HG03025 (cell line): Measurements from ENCODE around the gene SEMA5A.

ENCODE experiments used
- ATAC-seq: cut with Tn5 transposase; IDR thresholded peaks from one replicate; pipeline ENCODE4 v1.9.1; 2021; ENCODE audit warnings: mild to moderate bottlenecking, moderate library complexity; ENCODE audit not compliant: unreplicated experiment, low FRiP score

The SEMA5A gene, protein sequence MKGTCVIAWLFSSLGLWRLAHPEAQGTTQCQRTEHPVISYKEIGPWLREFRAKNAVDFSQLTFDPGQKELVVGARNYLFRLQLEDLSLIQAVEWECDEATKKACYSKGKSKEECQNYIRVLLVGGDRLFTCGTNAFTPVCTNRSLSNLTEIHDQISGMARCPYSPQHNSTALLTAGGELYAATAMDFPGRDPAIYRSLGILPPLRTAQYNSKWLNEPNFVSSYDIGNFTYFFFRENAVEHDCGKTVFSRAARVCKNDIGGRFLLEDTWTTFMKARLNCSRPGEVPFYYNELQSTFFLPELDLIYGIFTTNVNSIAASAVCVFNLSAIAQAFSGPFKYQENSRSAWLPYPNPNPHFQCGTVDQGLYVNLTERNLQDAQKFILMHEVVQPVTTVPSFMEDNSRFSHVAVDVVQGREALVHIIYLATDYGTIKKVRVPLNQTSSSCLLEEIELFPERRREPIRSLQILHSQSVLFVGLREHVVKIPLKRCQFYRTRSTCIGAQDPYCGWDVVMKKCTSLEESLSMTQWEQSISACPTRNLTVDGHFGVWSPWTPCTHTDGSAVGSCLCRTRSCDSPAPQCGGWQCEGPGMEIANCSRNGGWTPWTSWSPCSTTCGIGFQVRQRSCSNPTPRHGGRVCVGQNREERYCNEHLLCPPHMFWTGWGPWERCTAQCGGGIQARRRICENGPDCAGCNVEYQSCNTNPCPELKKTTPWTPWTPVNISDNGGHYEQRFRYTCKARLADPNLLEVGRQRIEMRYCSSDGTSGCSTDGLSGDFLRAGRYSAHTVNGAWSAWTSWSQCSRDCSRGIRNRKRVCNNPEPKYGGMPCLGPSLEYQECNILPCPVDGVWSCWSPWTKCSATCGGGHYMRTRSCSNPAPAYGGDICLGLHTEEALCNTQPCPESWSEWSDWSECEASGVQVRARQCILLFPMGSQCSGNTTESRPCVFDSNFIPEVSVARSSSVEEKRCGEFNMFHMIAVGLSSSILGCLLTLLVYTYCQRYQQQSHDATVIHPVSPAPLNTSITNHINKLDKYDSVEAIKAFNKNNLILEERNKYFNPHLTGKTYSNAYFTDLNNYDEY

DNA sequence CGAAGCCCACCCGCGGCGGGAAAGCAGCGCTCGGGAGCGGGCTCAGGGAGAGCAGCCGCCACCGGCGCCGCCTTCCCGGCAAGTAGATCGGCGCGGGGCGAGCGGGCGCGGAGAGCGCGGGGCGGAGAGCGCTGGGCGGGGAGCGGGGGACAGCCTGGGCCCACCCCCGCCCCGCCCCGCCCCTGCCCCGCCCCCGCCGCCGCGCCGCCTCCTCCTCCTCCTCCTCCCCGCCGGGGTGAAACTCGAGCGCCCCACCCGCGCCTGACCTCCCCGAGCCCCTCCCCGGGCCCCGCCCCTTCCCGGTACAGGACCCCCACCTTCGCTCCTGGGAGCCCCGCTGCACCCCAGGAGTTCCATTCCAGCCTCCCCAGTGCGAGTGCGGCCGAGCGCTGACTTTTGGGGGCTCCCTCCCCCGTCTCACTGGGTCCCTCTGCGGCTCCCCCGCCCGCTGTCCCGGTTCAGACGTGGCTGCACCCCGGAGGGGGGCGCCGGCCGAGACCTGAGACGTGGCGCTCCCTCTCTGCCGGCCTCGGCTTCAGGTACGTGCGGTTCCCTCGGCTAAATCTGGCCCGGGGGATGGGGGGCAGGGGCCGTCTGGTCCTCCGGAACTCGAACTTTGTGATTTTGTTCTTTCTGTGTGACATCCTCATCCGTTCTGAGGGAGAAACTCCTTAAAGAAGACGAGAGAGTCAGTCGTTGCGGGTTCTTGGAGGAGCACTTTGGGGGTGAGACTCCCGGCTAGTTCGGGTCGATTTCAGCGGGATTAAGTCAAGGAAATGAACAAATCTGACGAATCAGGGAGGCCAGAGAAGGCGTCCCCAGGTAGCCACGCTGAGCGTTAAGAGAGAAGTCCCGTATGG is at the start of gene SEMA5A:
Gene SEMA5A (minus strand): TSS at position 84 of the 860 bp plus-strand sequence. CDS start 166,129 bp downstream, outside the sequence.
- no peak for ATAC-seq

DNA sequence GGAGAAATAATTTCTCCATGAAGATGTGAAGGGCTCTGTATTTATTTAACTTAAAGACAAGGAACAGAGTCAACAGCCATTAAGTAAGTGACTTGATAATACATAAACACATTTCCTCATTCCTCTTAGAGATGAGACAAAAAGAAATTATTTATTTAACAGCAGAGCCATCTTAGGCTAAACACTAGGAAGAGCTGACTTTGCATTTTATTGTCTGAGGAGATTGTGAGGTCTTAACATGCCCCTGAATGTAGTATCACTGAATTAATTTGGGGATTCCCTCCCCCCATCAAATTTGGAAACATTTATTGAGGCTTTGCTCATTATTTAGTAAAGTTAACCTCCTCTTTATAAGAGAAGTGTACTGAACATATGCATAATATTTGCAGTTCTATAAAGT is 49.0 kb upstream of the SEMA5A start:
- no peak for ATAC-seq

- no peak for ATAC-seq
These were observed 43.4 kb upstream of the SEMA5A start for GRCh38 chr5:9589049-9589835.

DNA sequence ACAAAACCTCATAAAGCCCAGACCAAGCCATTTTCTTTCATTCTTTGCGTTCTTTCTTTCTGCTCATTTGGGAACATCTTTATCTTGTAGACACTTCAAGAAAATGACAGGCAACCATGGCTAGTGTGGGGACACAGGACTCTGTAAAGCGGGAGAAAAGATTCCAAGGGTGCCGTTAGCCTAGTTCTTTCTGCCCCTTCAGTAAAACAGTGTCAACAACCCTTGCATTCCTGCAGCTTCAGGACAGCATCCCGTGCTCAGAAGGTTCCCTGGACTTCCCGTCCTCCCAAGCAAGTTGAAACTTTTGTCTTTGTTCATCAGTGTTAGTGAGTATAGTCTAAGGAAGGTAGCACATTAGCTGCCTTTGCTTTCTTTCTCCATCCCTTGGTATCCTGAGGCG is 42.4 kb upstream of the SEMA5A start:
- ATAC-seq, result no peak

GRCh38 chr5:9587135-9587534 is 41.3 kb upstream of the SEMA5A start:
- ATAC-seq, result no peak

- no peak for ATAC-seq
These were observed 36.5 kb upstream of the SEMA5A start for GRCh38 chr5:9582406-9582805.

GRCh38 chr5:9573796-9574195 is 27.9 kb upstream of the SEMA5A start:
- no peak for ATAC-seq

GRCh38 chr5:9572246-9572645 is 26.4 kb upstream of the SEMA5A start:
- no peak for ATAC-seq

GRCh38 chr5:9570876-9571275 is 25.0 kb upstream of the SEMA5A start:
- ATAC-seq, result no peak

- no peak for ATAC-seq
These were observed 21.2 kb upstream of the SEMA5A start for GRCh38 chr5:9567039-9567438.

DNA sequence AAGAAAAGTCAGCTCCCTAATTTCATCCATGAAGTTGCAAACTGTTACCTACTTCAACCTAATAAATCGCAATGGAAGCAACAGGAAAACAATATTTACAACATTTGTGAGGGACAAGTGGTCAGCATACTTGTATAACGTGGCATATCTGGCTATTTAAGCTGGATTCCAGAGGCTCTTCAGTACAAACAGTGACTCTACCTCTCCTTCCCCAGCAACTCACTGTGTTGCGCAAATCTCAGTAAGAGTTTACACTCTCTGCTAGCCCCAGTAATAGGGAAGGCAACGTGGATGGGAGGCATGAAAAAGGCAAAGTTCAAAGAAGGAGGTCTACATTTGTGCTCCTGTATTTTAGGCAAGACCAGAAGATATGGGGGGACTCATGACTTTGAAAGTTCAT is 18.9 kb upstream of the SEMA5A start:
- ATAC-seq, result no peak

GRCh38 chr5:9562141-9562540 is 16.3 kb upstream of the SEMA5A start:
- ATAC-seq, result no peak

GRCh38 chr5:9559965-9560364 is 14.1 kb upstream of the SEMA5A start:
- ATAC-seq, result no peak

GRCh38 chr5:9558319-9558965 is 12.6 kb upstream of the SEMA5A start:
- ATAC-seq, result no peak

GRCh38 chr5:9557696-9558095 is 11.8 kb upstream of the SEMA5A start:
- no peak for ATAC-seq

DNA sequence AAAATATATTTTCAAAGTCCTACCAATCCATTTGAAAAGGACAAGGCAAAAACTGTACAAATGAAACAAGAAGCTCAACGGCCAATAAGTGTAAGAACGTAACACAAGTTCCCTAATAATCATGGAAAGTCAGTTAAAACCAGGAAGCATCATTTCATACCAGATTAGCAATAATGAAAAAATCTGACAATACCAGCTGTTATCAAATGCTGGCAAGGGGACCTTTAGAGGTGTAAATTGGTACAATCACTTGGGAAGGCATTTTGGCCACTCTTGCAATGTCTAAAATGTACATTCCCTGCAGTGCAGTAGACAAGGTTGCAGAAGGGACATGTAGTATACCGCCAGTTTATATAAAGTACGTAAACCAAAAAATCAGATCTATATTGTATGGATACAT is 10.1 kb upstream of the SEMA5A start:
- ATAC-seq, result no peak

- ATAC-seq, result no peak
These were observed 8.2 kb upstream of the SEMA5A start for GRCh38 chr5:9554122-9554521.

- no peak for ATAC-seq
These were observed 7.7 kb upstream of the SEMA5A start for GRCh38 chr5:9553561-9553960.
